GM12865 (cell line): Measurements from ENCODE around the gene GALNT2.

Experiments
- DNase-seq: peaks from one replicate; pipeline ENCODE4 v3.0.0; 2010; ENCODE audit warnings: low read depth
- H3K4me3 ChIP-seq: 2 replicates; pipeline ENCODE4 v1.5.1; 2011; ENCODE audit warnings: mild to moderate bottlenecking, low read depth, low read length, control low read depth
- CTCF ChIP-seq: IDR thresholded peaks from 2 replicates; pipeline ENCODE4 v1.5.1; 2011; ENCODE audit warnings: low read length, control low read depth, low read depth, inconsistent platforms; ENCODE audit not compliant: insufficient read depth; ENCODE audit errors: missing control alignments

The GALNT2 gene

GRCh38 chr1:230233786-230234185 is 166.7 kb downstream of the GALNT2 start:
- DNase-seq = no peak
- no peak overlapping the region for H3K4me3 ChIP-seq
- TF ChIP-seq CTCF = no peak

GRCh38 chr1:230235876-230236275 is 168.8 kb downstream of the GALNT2 start:
- TF ChIP-seq CTCF = no peak
- no peak for DNase-seq
- H3K4me3 ChIP-seq = no peak overlapping the region

GRCh38 chr1:230236301-230237008 is 169.4 kb downstream of the GALNT2 start:
- no peak for TF ChIP-seq CTCF
- no peak overlapping the region for H3K4me3 ChIP-seq
- DNase-seq = no peak

- no peak for DNase-seq
- no peak overlapping the region for H3K4me3 ChIP-seq
- no peak for TF ChIP-seq CTCF
These were observed 170.0 kb downstream of the GALNT2 start for GRCh38 chr1:230237009-230237370.

GRCh38 chr1:230237805-230238204 is 170.8 kb downstream of the GALNT2 start:
- no peak for DNase-seq
- TF ChIP-seq CTCF = no peak

GRCh38 chr1:230240446-230241086 is 173.5 kb downstream of the GALNT2 start:
- peak; percentile 7 for DNase-seq
- no peak for TF ChIP-seq CTCF
- H3K4me3 ChIP-seq = no peak overlapping the region

More at GRCh38 chr1:230237805-230238204, 170.8 kb downstream of the GALNT2 start:
- H3K4me3 ChIP-seq = no peak overlapping the region
